CD4-positive, alpha-beta T cell treated with Interleukin-12 subunit alpha and Interleukin-12 subunit beta, for 1 hour (primary cell): ENCODE measurements around the gene PSORS1C2.
"Not testable (repeated sequence)": the region's sequence is repeated elsewhere in the genome, so short reads cannot be mapped to it uniquely, and the experiment has no call there.

Experiments used
- DNase-seq: peaks from one replicate; pipeline ENCODE4 v3.0.0-alpha.2; 2020

Gene PSORS1C2

DNA sequence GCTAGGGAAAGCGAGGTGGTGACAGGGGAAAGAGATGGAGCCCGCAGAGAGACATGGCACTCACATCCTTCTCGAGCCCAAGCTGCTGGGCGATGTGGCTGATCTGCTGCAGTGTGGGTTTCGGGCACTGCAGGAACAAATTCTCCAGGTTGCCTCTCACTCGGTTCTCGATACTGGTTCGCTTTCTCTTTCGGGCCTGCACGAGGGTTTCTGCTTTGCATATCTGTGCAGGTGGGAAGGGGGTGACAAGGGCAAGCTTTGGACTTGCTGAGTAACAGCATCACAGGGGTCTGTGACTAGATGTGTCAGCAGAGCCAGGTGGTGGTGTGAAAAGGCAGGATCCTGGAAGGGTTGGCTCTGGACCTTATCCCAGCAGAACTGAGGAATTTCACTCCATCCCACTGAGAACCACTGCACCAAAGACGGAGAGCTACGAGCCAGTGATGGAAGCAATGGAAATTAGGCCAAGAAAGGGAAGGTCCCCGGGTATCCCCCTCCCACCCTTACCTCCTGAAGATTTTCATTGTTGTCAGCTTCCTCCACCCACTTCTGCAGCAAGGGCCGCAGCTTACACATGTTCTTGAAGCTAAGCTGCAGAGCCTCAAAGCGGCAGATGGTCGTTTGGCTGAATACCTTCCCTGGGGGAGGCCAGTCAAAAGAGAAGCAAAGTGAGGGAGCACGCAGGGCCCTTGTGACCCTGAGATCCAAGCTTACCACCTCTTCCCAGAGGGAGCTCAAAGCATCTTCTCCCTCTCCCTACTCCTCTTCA is 26.4 kb upstream of the PSORS1C2 start:
- not testable (repeated sequence) for DNase-seq

DNA sequence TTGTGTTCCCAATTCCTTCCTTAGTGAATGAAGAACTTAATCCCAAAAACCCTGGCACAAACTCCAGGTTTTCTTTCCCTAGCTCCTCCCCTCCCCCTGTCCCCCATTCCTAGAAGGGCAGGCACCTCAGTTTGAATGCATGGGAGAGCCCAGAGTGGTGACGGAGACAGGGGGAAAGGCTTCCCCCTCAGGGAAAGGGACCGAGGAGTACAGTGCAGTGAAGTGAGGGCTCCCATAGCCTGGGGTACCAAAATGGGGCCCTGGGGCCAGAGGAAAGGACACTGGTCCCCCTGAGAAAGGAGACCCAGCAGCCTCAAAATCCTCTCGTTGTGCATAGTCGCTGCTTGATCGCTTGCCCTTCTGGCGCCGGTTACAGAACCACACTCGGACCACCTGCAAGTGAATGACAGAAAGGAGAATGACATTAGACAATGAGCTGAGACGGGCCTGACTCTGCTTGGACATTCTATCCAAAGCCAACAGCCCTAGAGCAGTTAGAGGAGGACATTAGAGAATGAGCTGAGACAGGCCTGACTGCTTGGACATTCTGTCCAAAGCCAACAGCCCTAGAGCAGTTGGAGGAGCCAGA is 25.7 kb upstream of the PSORS1C2 start:
- not testable (repeated sequence) for DNase-seq

DNA sequence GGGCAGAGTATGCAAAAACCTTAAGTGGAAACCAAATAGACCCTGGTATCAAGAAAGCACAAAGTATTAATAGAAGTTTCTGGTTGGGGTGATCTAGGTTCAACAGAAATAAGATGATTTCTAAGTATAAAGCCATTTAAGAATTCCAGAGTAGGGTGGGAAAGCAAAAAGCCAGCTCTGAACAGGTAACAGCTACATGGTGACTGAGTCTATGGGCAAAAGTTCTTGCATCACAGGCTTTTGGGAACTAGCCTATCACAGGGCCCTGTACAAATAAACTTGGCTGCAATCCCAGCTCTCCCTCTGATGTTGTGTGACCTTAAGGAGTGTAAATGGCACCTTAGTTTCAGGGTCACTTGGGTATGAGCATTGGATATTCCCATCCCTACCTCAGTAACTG is 25.1 kb upstream of the PSORS1C2 start:
- DNase-seq = no peak

- DNase-seq = no peak
These were observed 23.7 kb upstream of the PSORS1C2 start for GRCh38 chr6:31162463-31163165.

DNA sequence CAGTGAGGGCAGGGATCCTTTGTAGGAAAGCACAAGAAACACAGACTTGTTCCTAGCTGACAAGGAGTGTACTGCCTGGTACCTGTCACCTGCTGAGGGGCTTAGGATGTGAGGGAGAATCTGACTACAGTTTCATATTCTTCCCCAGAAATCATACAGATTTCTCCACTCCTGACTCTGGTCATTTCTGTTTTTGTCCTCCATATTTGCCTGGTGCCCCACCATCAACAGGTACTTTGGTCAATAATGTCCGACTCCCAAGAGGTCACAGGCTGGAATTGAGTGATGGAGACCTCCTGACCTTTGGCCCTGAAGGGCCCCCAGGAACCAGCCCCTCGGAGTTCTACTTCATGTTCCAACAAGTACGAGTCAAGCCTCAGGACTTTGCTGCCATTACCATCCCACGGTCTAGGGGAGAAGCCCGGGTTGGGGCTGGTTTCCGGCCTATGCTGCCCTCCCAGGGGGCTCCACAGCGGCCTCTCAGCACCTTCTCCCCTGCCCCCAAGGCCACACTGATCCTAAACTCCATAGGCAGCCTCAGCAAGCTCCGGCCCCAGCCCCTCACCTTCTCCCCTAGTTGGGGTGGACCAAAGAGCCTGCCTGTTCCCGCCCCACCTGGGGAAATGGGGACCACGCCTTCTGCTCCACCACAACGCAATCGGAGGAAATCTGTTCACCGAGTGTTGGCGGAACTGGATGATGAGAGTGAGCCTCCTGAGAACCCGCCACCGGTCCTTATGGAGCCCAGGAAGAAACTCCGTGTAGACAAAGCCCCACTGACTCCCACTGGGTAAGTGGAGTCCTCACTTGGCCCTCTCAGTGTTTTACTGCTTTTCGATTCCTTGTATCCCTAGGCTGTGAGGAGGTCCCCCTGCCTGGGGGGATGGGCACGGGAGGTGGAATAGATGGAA is 22.6 kb upstream of the PSORS1C2 start:
- no peak for DNase-seq

DNA sequence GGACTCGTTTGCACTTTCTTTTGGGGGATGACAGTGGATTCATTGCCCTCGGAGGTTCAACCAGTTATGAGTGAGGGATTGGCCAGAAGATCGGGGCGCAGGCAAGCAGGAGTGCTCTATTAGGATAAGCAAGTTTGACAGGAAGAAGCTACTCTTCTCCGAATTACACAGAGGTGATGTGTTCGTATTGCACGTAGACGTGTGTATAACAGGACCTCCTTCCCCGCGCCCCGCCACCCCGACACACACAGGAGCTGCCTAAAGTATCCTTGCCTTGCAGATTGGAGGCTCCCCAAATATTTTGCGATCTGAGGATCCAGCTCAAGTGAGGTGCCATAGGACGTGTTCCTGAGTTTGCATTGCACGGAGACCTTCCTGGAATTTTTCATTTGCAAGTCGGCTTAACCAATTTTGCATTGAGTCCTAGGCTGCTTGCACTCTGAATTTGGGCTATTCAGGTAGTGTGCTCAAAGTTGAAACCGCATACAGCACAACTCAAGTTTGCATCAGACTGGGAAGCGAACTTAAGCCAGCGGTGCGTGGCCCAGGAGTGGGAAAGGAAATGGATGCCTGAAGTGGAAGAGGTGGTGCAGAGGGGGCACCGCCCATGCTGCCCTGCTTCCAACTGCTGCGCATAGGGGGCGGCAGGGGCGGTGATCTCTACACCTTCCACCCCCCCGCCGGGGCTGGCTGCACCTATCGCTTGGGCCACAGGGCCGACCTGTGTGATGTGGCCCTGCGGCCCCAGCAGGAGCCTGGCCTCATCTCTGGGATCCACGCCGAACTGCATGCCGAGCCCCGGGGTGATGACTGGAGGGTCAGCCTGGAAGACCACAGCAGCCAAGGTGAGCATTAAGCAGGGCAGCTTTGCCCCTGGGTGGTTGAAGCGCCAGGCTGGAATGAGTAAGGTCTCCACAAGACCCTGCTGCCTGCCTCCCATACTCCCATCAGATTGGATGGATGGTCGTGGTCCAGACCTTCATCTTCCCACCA is 20.3 kb upstream of the PSORS1C2 start:
- DNase-seq = peak; percentile 24

GRCh38 chr6:31158140-31158862 is 19.4 kb upstream of the PSORS1C2 start, which contains the start of gene TCF19:
Gene TCF19, plus strand, starts transcription at chr6:31158589. Its CDS starts 881 bp downstream, at chr6:31159470.
- peak; percentile 99 for DNase-seq

GRCh38 chr6:31157513-31158139 is 18.8 kb upstream of the PSORS1C2 start, which contains the start of gene CCHCR1:
Gene CCHCR1, minus strand, starts transcription at chr6:31157802. Its CDS starts 202 bp downstream, at chr6:31157600.
- DNase-seq = no peak

DNA sequence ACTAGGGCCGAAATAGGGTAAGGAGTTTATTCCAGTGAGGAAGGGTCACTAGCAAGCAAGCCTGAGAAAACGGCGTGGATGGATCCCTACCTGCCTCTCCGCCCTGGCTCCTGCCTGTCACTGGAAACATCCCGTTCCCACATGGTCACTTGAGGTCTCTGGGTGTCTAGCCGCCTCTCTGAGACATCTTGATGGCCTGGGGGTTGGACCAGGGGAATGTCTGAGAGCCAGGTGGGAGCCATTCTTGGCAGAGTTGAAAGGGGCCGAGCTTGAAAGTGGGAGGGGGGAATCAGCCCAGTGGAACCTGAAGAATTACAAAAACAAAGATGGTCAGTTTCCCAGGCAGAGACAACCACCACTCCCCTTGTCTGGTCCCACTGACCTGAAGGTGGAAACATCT is 17.8 kb upstream of the PSORS1C2 start:
- DNase-seq = no peak

DNA sequence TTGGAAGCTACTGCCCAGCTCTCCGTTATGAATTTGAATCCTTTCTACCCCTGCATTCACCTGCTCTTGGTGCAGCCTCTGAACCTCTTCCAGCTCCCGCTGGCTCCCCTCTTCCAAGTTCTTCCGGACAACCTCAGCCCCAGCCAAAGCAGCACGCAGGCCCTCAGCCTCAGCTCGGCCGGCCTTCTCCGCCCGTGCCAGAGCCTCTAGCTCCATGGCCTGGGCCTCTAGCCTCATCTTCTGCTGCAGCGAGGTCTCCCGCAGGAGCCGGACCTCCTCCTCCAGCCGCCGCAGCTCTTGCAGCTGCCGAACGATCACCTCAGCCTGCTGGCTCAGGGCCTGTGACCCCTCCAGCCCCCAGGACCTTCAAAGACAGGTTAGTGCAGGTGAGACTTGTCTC is 15.6 kb upstream of the PSORS1C2 start:
- DNase-seq = no peak

- no peak for DNase-seq
These were observed 13.9 kb upstream of the PSORS1C2 start for GRCh38 chr6:31152781-31153180.

- no peak for DNase-seq
These were observed 11.1 kb upstream of the PSORS1C2 start for GRCh38 chr6:31149827-31150447.

DNA sequence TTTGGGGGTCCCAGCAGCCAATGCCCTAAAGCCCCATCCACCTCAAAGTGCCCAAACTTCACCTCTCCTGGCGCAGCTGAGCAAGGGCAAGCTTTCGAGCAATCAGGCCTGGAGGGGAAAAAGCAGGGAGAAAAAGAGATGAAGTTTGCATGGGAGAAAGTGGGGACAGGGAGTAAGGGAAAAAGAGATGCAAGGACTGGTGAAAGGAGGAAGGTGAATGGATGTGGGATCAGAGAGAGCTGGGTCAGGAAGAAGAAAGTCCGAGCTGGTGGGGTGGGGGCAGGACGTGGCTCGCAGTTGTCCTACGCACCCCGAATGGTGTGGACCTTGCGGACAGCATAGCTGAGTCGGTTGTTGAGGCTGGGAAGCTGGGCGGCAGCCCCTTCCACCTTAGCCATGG is 6.5 kb upstream of the PSORS1C2 start:
- DNase-seq = no peak

DNA sequence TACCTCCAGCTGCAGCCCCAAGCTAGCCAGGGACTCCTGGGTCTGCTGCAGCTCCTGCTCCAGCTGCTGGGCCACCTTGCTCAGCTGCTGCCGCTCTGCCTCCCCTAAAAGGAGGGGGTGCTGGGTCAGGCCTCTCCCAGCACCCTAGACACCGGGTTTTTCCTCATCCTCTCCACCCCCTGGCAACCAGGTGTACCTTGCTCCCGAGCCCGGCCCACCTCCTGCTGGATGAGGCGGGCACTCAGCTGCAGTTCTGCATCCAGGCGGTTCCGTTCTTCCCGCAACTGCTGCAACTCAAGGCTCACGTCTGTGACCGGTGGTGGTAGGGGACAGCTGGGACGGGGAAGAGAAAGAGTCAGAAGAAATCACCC is 6.1 kb upstream of the PSORS1C2 start:
- no peak for DNase-seq

DNA sequence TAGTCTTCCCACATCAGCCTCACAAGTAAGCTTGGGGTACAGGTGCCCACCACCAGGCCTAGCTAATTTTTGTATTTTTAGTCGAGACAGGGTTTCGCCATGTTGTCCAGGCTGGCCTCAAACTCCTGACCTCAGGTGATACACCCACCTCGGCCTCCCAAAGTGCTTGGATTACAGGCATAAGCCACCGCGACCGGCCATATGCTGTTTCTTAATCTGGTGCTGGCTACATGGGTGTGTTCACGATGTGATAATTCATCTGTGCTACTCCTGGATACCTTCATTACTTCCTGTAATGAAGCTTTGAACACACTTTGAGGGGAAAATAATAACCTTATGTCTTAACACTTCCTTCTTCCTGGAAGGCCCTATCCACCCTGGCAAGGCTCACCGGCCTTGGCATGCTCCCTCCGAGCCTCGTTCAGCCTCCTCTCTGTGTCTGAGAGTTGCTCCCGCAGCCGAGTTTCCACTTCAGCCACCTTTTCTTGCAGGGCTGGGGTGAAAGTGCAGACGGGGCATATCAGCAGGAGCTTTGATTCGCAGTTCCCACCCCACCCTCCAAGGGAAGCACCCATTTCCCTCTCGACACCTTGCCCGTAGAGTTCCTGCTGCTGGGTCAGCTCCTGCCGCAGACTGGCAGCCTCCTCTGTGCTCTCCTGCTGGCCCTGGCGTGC is 5.6 kb upstream of the PSORS1C2 start:
- no peak for DNase-seq

GRCh38 chr6:31143148-31143547 is 4.3 kb upstream of the PSORS1C2 start:
- DNase-seq = no peak

DNA sequence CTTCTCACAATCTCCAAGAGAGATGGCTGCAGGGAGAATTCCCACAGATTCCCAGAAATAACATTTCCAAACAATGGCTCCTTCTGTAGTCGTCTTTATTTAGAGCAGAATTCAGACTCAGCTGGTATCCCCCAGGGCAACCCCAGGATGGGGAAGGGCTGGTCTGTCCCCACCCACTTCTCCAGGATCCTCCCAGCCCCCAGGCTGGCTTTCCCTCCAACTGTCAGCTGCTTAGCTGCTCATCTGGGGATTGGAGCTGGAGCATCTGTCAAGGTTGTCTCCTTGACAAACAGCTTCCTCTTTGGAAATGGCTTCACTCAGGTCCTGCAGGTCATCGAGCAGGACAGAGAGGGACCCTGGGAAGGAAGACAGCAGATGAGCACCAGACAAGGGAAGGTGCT is 3.5 kb upstream of the PSORS1C2 start:
- DNase-seq = no peak

GRCh38 chr6:31140643-31141042 is 1.8 kb upstream of the PSORS1C2 start:
- DNase-seq = no peak

DNA sequence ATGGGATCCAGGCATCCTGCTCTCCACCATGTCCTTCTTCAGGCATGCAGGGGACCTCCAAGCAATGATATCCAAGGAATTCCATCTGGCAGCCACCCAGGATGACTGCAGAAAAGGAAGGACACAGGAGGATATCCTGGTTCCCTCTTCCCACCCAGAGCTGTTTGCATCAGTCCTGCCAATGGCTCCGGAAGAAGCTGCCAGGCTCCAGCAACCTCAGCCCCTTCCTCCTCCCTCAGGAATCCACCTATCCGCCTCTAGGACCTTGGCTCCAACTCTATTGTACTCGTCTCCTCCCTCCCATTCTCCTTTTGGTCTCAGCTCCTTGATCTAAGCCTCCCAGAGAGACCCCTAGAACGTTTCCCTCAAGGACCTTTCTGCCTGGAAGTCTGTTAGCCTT is 733 bp upstream of the PSORS1C2 start:
- DNase-seq = no peak
